ENCODE measurements around the gene LRRK1.
"Not testable (repeated sequence)": the region's sequence is repeated elsewhere in the genome, so short reads cannot be mapped to it uniquely, and the experiment has no call there.

LRRK1 gene

GRCh38 chr15:101072235-101072634 lies 153.1 kb downstream of the LRRK1 start:
- DNase-seq; H3K23ac ChIP-seq (ENCODE audit: low read length); H2AFZ ChIP-seq (ENCODE audit: insufficient read depth, low read length, poor library complexity); H3K27me3 ChIP-seq (ENCODE audit: insufficient read depth, low read length); H3K9ac ChIP-seq (ENCODE audit: low read length); H2BK5ac ChIP-seq (ENCODE audit: low read depth, low read length, poor library complexity); H3K4ac ChIP-seq (ENCODE audit: low read depth, low read length); H3K4me3 ChIP-seq (ENCODE audit: low read depth, low read length); H3K18ac ChIP-seq (ENCODE audit: low read length); H3K4me2 ChIP-seq (ENCODE audit: low read length); H4K91ac ChIP-seq (ENCODE audit: low read depth, low read length); H4K12ac ChIP-seq (ENCODE audit: low read depth, low read length); H3K36me3 ChIP-seq (ENCODE audit: control insufficient read depth in 1 of 2, insufficient read depth in 2 of 2, low read length in 2 of 2); H2BK120ac ChIP-seq (ENCODE audit: insufficient read depth, low read length, poor library complexity); H2BK12ac ChIP-seq (ENCODE audit: low read length); H4K8ac ChIP-seq (ENCODE audit: low read depth, low read length); H2AK5ac ChIP-seq (ENCODE audit: low read length); H3K27ac ChIP-seq (ENCODE audit: low read depth, low read length); H3K79me2 ChIP-seq (ENCODE audit: control insufficient read depth, insufficient read depth, low read length, poor library complexity); H3K14ac ChIP-seq (ENCODE audit: low read length); H3K9me3 ChIP-seq (ENCODE audit: insufficient read depth, low read depth, low read length): not testable (repeated sequence)
- Histone ChIP-seq H3K79me1 (ENCODE audit: low read length) (peaks cover 19% of the 10 kb centered on the region), H3K4me1 (ENCODE audit: control insufficient read depth in 1 of 2, insufficient read depth in 2 of 2, low read length in 2 of 2) (peaks cover 24 to 30% of the 10 kb centered on the region in 2 experiments)
- no CpG with 5 or more reads among the region's 4 CpGs for WGBS (ENCODE audit: extremely low coverage, insufficient coverage, insufficient read length)

- not testable (repeated sequence) for H3K27ac ChIP-seq (ENCODE audit: low read depth, low read length); H3K4ac ChIP-seq (ENCODE audit: low read depth, low read length); H4K12ac ChIP-seq (ENCODE audit: low read depth, low read length); H3K23ac ChIP-seq (ENCODE audit: low read length); H3K9me3 ChIP-seq (ENCODE audit: insufficient read depth, low read depth, low read length); H3K79me1 ChIP-seq (ENCODE audit: low read length); H2AFZ ChIP-seq (ENCODE audit: insufficient read depth, low read length, poor library complexity); H3K9ac ChIP-seq (ENCODE audit: low read length); H3K79me2 ChIP-seq (ENCODE audit: control insufficient read depth, insufficient read depth, low read length, poor library complexity); H3K4me3 ChIP-seq (ENCODE audit: low read depth, low read length); DNase-seq; H3K36me3 ChIP-seq (ENCODE audit: control insufficient read depth in 1 of 2, insufficient read depth in 2 of 2, low read length in 2 of 2); H4K8ac ChIP-seq (ENCODE audit: low read depth, low read length); H3K14ac ChIP-seq (ENCODE audit: low read length); H2BK12ac ChIP-seq (ENCODE audit: low read length); H2AK5ac ChIP-seq (ENCODE audit: low read length); H3K4me1 ChIP-seq (ENCODE audit: control insufficient read depth in 1 of 2, insufficient read depth in 2 of 2, low read length in 2 of 2); H4K91ac ChIP-seq (ENCODE audit: low read depth, low read length); H3K4me2 ChIP-seq (ENCODE audit: low read length); H2BK5ac ChIP-seq (ENCODE audit: low read depth, low read length, poor library complexity); H2BK120ac ChIP-seq (ENCODE audit: insufficient read depth, low read length, poor library complexity); H3K27me3 ChIP-seq (ENCODE audit: insufficient read depth, low read length); H3K18ac ChIP-seq (ENCODE audit: low read length)
- WGBS (ENCODE audit: extremely low coverage, insufficient coverage, insufficient read length), result no CpG with 5 or more reads among the region's 15 CpGs
Measured at GRCh38 chr15:101077806-101078668, 158.9 kb downstream of the LRRK1 start.

- Histone ChIP-seq H3K18ac (ENCODE audit: low read length) (no peak overlapping the region), H2AFZ (ENCODE audit: insufficient read depth, low read length, poor library complexity) (no peak overlapping the region), H3K14ac (ENCODE audit: low read length) (no peak overlapping the region), H3K9ac (ENCODE audit: low read length) (no peak overlapping the region), H3K79me2 (ENCODE audit: control insufficient read depth, insufficient read depth, low read length, poor library complexity) (no peaks in the 10 kb centered on the region), H2BK5ac (ENCODE audit: low read depth, low read length, poor library complexity) (no peak overlapping the region), H3K4ac (ENCODE audit: low read depth, low read length) (no peak overlapping the region), H3K23ac (ENCODE audit: low read length) (no peak overlapping the region), H4K91ac (ENCODE audit: low read depth, low read length) (no peak overlapping the region), H3K9me3 (ENCODE audit: insufficient read depth, low read depth, low read length) (peaks cover 3% of the 10 kb centered on the region), H2BK12ac (ENCODE audit: low read length) (no peak overlapping the region), H3K79me1 (ENCODE audit: low read length) (no peaks in the 10 kb centered on the region), H2BK120ac (ENCODE audit: insufficient read depth, low read length, poor library complexity) (no peak overlapping the region), H4K8ac (ENCODE audit: low read depth, low read length) (no peak overlapping the region), H3K4me3 (ENCODE audit: low read depth, low read length) (no peak overlapping the region), H3K4me2 (ENCODE audit: low read length) (no peak overlapping the region), H3K27me3 (ENCODE audit: insufficient read depth, low read length) (no peaks in the 10 kb centered on the region), H3K27ac (ENCODE audit: low read depth, low read length) (no peak overlapping the region), H3K36me3 (ENCODE audit: control insufficient read depth in 1 of 2, insufficient read depth in 2 of 2, low read length in 2 of 2) (no peaks in the 10 kb centered on the region), H4K12ac (ENCODE audit: low read depth, low read length) (no peak overlapping the region), H3K4me1 (ENCODE audit: control insufficient read depth in 1 of 2, insufficient read depth in 2 of 2, low read length in 2 of 2) (no peaks in the 10 kb centered on the region), H2AK5ac (ENCODE audit: low read length) (no peak overlapping the region)
- WGBS (ENCODE audit: extremely low coverage, insufficient coverage, insufficient read length), result no CpG with 5 or more reads among the region's 16 CpGs
- DNase-seq, result no peak
Measured at GRCh38 chr15:101078669-101079323, 159.6 kb downstream of the LRRK1 start.

- DNase-seq, result no peak
- Histone ChIP-seq H4K91ac (ENCODE audit: low read depth, low read length) (no peak overlapping the region), H3K4ac (ENCODE audit: low read depth, low read length) (no peak overlapping the region), H3K4me3 (ENCODE audit: low read depth, low read length) (no peak overlapping the region), H3K9me3 (ENCODE audit: insufficient read depth, low read depth, low read length) (peaks cover 3% of the 10 kb centered on the region), H2AFZ (ENCODE audit: insufficient read depth, low read length, poor library complexity) (no peak overlapping the region), H2BK120ac (ENCODE audit: insufficient read depth, low read length, poor library complexity) (no peak overlapping the region), H3K27ac (ENCODE audit: low read depth, low read length) (no peak overlapping the region), H4K8ac (ENCODE audit: low read depth, low read length) (no peak overlapping the region), H2BK12ac (ENCODE audit: low read length) (no peak overlapping the region), H3K18ac (ENCODE audit: low read length) (no peak overlapping the region), H3K27me3 (ENCODE audit: insufficient read depth, low read length) (no peaks in the 10 kb centered on the region), H3K79me2 (ENCODE audit: control insufficient read depth, insufficient read depth, low read length, poor library complexity) (no peaks in the 10 kb centered on the region), H3K4me1 (ENCODE audit: control insufficient read depth in 1 of 2, insufficient read depth in 2 of 2, low read length in 2 of 2) (no peaks in the 10 kb centered on the region), H2AK5ac (ENCODE audit: low read length) (no peak overlapping the region), H3K4me2 (ENCODE audit: low read length) (no peak overlapping the region), H3K36me3 (ENCODE audit: control insufficient read depth in 1 of 2, insufficient read depth in 2 of 2, low read length in 2 of 2) (no peaks in the 10 kb centered on the region), H3K23ac (ENCODE audit: low read length) (peak overlapping the region; percentile 54), H2BK5ac (ENCODE audit: low read depth, low read length, poor library complexity) (no peak overlapping the region), H3K14ac (ENCODE audit: low read length) (no peak overlapping the region), H4K12ac (ENCODE audit: low read depth, low read length) (no peak overlapping the region), H3K9ac (ENCODE audit: low read length) (no peak overlapping the region), H3K79me1 (ENCODE audit: low read length) (no peaks in the 10 kb centered on the region)
- no CpG with 5 or more reads among the region's 9 CpGs for WGBS (ENCODE audit: extremely low coverage, insufficient coverage, insufficient read length)
Measured at GRCh38 chr15:101081900-101082299, 162.7 kb downstream of the LRRK1 start.

Measured in trophoblast cell (in vitro differentiated cells and primary cell).